Memory B cell (primary cell): ENCODE data around the gene IGSF22.
A peak's percentile ranks its signal among the peaks of the same experiment; 100 is the strongest.

ENCODE experiments used
- ATAC-seq: fragments of 150-1000 bp; cut with Tn5 transposase; 2 replicates; pipeline ENCODE4 v1.10.0; 2021; ENCODE audit warnings: low read depth, mild to moderate bottlenecking, moderate library complexity
- DNase-seq, 2 donors: peaks; one replicate each; pipeline ENCODE4 v3.0.0; 2022; ENCODE audit warnings: low spot score in 2 of 2
- H3K27ac Mint-ChIP-seq: one replicate; pipeline ENCODE4 v1.8.0; 2022; ENCODE audit warnings: mild to moderate bottlenecking, moderate library complexity, mixed read lengths
- H3K27me3 Mint-ChIP-seq: one replicate; pipeline ENCODE4 v1.8.0; 2022; ENCODE audit warnings: mixed read lengths
- H3K36me3 Mint-ChIP-seq: one replicate; pipeline ENCODE4 v1.8.0; 2022; ENCODE audit warnings: mild to moderate bottlenecking, mixed read lengths
- H3K4me1 Mint-ChIP-seq: one replicate; pipeline ENCODE4 v1.8.0; 2022; ENCODE audit warnings: mixed read lengths
- H3K4me3 Mint-ChIP-seq: one replicate; pipeline ENCODE4 v1.8.0; 2022; ENCODE audit warnings: mild to moderate bottlenecking, moderate library complexity, mixed read lengths
- H3K9me3 Mint-ChIP-seq: one replicate; pipeline ENCODE4 v1.8.0; 2022; ENCODE audit warnings: mixed read lengths

IGSF22 gene

DNA sequence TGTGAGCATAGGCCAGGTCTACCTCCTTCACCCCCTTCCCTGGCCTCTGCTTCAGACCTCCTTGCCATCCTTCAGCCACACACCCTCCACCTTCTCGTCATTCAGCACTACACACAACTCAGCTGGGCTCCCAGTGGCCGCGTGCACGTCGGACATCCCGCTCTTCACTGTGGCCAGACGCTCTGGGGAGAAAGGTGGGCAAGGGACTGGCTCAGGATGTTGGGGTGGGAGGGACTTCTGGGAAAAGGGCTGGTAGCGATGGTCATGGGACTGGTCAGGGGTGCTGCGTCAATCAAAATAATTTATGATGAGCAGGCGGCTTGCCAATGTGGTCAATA is 11.6 kb downstream of the IGSF22 start:
- H3K27me3 Mint-ChIP-seq = peaks cover 17% of the 10 kb centered on the region
- no peak overlapping the region for H3K27ac Mint-ChIP-seq
- H3K4me3 Mint-ChIP-seq = no peak overlapping the region
- ATAC-seq (no peak), DNase-seq (no peak)
- no peaks in the 10 kb centered on the region for H3K9me3 Mint-ChIP-seq
- no peaks in the 10 kb centered on the region for H3K4me1 Mint-ChIP-seq
- H3K36me3 Mint-ChIP-seq = no peaks in the 10 kb centered on the region

DNA sequence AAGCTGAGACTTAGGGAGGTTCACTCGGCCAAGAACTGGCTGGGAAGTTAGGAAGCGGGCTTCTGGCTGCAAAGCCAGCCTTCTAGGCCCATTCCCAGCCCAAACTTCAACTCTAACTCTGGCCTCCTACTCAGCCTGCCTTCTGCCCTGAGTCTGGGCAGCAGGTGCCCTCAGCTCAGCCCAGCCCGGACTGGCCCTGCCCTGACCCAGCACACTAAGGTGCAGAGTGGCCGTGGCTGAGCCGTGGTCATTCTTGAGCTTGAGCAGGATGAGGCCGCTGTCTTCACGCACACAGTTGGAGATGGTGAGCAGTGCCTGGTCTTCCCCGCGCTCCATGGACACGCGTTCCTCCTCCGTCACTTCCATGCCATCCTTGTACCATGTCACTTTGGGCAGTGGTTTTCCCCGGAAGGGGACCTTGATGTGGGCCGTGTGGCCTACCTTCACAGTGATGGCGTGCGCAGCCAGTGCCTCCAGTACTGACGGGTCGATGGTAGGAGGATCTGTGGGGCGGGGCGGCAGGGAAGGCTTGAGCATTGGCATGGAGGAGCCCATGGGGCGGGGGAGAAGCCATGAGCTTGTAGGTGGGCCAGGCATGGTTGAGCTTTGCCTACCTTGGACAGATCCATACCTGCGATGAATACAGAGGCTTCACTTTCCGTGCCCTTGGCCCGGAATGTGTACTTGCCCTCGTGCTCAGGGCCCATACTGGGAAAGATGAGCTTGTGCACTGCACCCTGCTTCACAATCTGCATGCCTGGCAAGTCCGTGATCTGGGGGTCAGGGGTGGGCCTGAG is 12.1 kb downstream of the IGSF22 start:
- no peaks in the 10 kb centered on the region for H3K9me3 Mint-ChIP-seq
- H3K4me1 Mint-ChIP-seq = no peaks in the 10 kb centered on the region
- H3K36me3 Mint-ChIP-seq = no peaks in the 10 kb centered on the region
- H3K4me3 Mint-ChIP-seq = no peak overlapping the region
- H3K27ac Mint-ChIP-seq = no peak overlapping the region
- peaks cover 17% of the 10 kb centered on the region for H3K27me3 Mint-ChIP-seq
- ATAC-seq = no peak
- DNase-seq = no peak

- no peak for DNase-seq
- Mint-ChIP-seq H3K9me3 (no peaks in the 10 kb centered on the region), H3K4me3 (no peak overlapping the region), H3K27me3 (peaks cover 18% of the 10 kb centered on the region), H3K4me1 (peaks cover 10% of the 10 kb centered on the region), H3K36me3 (no peaks in the 10 kb centered on the region), H3K27ac (no peak overlapping the region)
- ATAC-seq = no peak
Measured at GRCh38 chr11:18710545-18710944, 15.4 kb downstream of the IGSF22 start.

DNA sequence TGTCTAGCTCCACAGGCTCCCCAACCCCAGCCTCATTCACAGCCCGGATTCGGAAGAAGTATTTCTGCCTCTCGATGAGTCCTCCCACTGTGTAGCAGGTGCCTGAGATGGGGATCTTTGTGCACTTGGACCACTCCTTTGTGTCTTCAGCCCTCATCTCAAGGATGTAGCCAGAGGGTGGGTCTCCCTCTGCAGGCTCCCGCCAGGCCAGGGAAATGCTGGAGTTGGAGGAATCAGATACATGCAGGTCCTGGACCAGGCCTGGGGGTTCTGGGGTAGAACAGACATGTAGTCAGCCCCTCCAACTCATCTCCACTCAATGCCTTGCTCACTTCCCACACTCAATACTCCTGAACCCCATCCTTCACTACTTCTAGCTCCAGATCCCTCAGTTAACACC is 16.6 kb downstream of the IGSF22 start:
- no peak for ATAC-seq
- Mint-ChIP-seq H3K36me3 (no peaks in the 10 kb centered on the region), H3K4me3 (no peak overlapping the region), H3K27ac (no peak overlapping the region), H3K9me3 (no peaks in the 10 kb centered on the region), H3K4me1 (peaks cover 10% of the 10 kb centered on the region), H3K27me3 (peaks cover 12% of the 10 kb centered on the region)
- DNase-seq = no peak

DNA sequence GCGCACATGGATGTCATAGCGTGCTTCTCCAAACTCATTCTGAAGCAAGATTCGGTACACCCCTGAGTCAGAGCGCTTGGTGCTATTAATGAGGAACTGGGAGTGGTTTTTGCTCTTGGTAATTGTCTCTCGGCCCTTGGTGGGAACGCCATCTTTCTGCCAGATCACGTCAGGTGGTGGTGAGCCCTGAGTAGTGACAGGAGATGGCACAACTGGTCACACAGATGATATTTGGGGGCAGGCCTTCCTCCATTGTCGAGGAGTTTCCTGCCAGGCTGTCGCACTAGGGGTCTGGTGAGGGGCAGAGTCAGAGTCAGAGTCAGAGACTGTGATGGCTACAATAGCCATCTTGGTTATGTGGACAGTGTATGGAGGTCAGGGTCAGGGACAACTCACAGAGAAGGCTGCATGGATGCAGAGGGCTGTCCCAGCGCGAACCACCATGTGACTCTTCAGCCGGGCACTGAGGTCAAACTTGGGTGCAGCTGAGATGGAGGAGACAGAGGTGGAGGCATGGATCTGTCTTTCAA is 18.1 kb downstream of the IGSF22 start:
- H3K27ac Mint-ChIP-seq = peak overlapping the region; percentile 43
- H3K36me3 Mint-ChIP-seq = no peaks in the 10 kb centered on the region
- no peaks in the 10 kb centered on the region for H3K9me3 Mint-ChIP-seq

DNA sequence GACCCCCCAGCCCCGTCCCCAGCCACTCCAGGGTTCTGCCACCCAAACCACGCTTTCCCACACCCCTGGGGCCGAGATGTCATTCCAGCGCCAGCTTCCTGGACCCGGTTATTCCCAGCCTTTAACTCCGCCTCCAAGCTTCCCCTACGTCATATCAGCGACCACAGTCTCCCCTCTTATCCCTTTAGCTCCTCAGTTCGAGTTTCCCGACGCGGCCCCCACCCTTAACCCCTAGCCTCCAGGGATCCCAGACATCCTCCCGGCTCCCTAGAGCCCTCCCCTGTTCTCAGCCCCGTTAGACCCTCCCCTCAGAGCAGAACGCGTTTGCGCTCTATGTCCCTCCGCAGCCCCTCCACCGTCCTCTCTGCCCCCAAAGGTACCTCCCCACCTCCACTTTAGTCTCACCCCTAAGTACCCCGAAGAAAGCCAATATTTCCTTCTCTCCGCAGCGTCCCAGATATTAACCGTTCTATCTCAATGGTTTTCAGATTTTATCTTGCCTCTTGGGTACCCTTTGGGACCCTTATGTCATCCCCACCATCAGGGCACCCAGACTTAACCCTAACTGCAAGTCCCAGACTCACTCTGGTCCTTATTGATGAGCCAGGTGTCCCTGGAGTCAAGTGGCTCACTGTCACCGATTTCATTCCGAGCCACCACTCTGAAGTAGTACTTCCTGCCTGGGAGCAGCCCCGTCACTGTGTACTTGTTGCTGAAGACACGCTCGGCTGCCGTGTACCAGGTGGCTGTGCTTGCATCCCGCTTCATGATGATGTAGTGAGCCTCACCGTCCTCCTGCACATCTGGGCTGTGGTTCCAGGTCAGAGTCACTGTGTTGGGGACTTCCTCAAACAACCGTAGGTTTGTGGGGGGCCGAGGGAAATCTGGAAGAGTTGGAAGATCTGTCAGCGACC is 19.4 kb downstream of the IGSF22 start:
- ATAC-seq = peak; percentile 94
- Mint-ChIP-seq H3K9me3 (no peaks in the 10 kb centered on the region), H3K36me3 (no peaks in the 10 kb centered on the region), H3K27ac (peak overlapping the region; percentile 96), H3K4me3 (peak overlapping the region; percentile 95), H3K27me3 (peaks cover 13% of the 10 kb centered on the region), H3K4me1 (peaks cover 10% of the 10 kb centered on the region)
- peak; percentile 44 to 61 for DNase-seq

More for the DNA sequence above, 18.1 kb downstream of the IGSF22 start:
- Mint-ChIP-seq H3K4me1 (peaks cover 10% of the 10 kb centered on the region), H3K27me3 (peaks cover 13% of the 10 kb centered on the region), H3K4me3 (no peak overlapping the region)
- DNase-seq (no peak), ATAC-seq (no peak)

GRCh38 chr11:18705651-18706281 is 20.2 kb downstream of the IGSF22 start:
- peaks cover 10% of the 10 kb centered on the region for H3K4me1 Mint-ChIP-seq
- no peaks in the 10 kb centered on the region for H3K36me3 Mint-ChIP-seq
- ATAC-seq (peak; percentile 25), DNase-seq (peak in 1 of 2 donors; percentile 39)
- peak overlapping the region; percentile 96 for H3K27ac Mint-ChIP-seq
- no peaks in the 10 kb centered on the region for H3K9me3 Mint-ChIP-seq
- H3K27me3 Mint-ChIP-seq = peaks cover 15% of the 10 kb centered on the region
- H3K4me3 Mint-ChIP-seq = peak overlapping the region; percentile 95

GRCh38 chr11:18704698-18705097 is 21.3 kb downstream of the IGSF22 start:
- H3K4me1 Mint-ChIP-seq = peaks cover 13% of the 10 kb centered on the region
- peak overlapping the region; percentile 33 for H3K4me3 Mint-ChIP-seq
- ATAC-seq (no peak), DNase-seq (no peak)
- no peaks in the 10 kb centered on the region for H3K9me3 Mint-ChIP-seq
- H3K27me3 Mint-ChIP-seq = peaks cover 12% of the 10 kb centered on the region
- no peaks in the 10 kb centered on the region for H3K36me3 Mint-ChIP-seq
- no peak overlapping the region for H3K27ac Mint-ChIP-seq

GRCh38 chr11:18704045-18704645 is 21.8 kb downstream of the IGSF22 start:
- Mint-ChIP-seq H3K27me3 (peaks cover 11% of the 10 kb centered on the region), H3K27ac (no peak overlapping the region), H3K4me1 (peaks cover 18% of the 10 kb centered on the region), H3K4me3 (peak overlapping the region; percentile 12), H3K9me3 (no peaks in the 10 kb centered on the region), H3K36me3 (no peaks in the 10 kb centered on the region)
- DNase-seq (no peak), ATAC-seq (no peak)

- no peak for ATAC-seq
- Mint-ChIP-seq H3K27me3 (peaks cover 9% of the 10 kb centered on the region), H3K4me3 (no peak overlapping the region), H3K4me1 (peaks cover 20% of the 10 kb centered on the region), H3K27ac (no peak overlapping the region), H3K9me3 (no peaks in the 10 kb centered on the region), H3K36me3 (no peaks in the 10 kb centered on the region)
- DNase-seq = no peak
Measured at GRCh38 chr11:18703001-18703763, 22.8 kb downstream of the IGSF22 start.

DNA sequence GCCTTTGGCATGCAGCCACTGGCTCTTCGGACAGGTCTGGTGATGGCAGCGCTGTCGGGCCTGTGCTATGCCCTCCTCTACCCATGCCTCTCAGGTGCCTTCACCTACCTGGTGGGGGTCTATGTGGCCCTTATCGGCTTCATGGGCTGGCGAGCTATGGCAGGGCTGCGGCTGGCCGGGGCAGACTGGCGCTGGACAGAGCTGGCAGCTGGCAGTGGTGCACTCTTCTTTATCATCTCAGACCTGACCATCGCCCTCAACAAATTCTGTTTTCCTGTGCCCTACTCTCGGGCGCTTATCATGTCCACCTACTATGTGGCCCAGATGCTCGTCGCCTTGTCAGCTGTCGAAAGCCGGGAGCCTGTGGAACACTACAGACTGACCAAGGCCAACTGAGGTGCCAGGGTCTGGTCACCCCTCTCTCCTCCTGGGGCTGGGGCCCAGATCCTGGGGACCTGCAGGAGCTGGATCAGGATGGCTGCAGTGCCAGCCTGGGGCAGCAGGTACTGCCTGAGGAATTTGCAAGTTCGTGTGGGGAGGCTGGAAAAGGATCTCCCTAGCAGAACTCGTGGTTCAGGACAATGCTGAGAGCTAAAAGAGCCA is 24.3 kb downstream of the IGSF22 start:
- no peak for ATAC-seq
- H3K36me3 Mint-ChIP-seq = no peaks in the 10 kb centered on the region
- H3K4me1 Mint-ChIP-seq = peaks cover 21% of the 10 kb centered on the region
- peaks cover 7% of the 10 kb centered on the region for H3K27me3 Mint-ChIP-seq
- H3K27ac Mint-ChIP-seq = no peak overlapping the region
- no peaks in the 10 kb centered on the region for H3K9me3 Mint-ChIP-seq
- DNase-seq = no peak
- H3K4me3 Mint-ChIP-seq = no peak overlapping the region

- H3K4me1 Mint-ChIP-seq = peaks cover 15% of the 10 kb centered on the region
- ATAC-seq = no peak
- H3K9me3 Mint-ChIP-seq = no peaks in the 10 kb centered on the region
- no peaks in the 10 kb centered on the region for H3K36me3 Mint-ChIP-seq
- H3K4me3 Mint-ChIP-seq = no peak overlapping the region
- H3K27me3 Mint-ChIP-seq = peaks cover 5% of the 10 kb centered on the region
- no peak overlapping the region for H3K27ac Mint-ChIP-seq
- no peak for DNase-seq
Measured at GRCh38 chr11:18700872-18701271, 25.1 kb downstream of the IGSF22 start.

DNA sequence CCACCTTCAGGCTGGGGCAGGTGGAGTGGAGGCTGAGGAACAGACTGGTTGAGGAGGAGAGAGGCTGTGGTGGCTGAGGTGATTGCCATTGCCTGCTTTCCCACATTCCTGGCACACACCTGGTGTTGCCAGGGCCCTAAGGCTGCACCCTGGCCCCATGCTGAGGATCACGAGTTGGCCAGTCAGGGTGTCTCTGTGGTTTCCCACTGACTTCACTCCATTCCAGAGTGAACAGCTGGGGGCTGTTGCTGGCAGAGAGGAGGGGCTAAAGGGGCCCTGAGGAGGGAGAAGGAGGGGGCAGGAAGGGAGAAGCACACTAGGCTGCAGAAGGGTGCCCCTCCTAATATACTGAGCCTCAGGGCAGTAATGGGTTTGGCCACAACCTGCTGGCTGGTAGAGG is 25.6 kb downstream of the IGSF22 start:
- DNase-seq (no peak), ATAC-seq (no peak)
- Mint-ChIP-seq H3K36me3 (no peaks in the 10 kb centered on the region), H3K4me1 (peaks cover 15% of the 10 kb centered on the region), H3K9me3 (no peaks in the 10 kb centered on the region), H3K27ac (no peak overlapping the region), H3K27me3 (peaks cover 5% of the 10 kb centered on the region), H3K4me3 (peak overlapping the region; percentile 81)
